HG03439 (cell line): Measurements from ENCODE around the gene RFTN1.
A peak's percentile ranks its signal among the peaks of the same experiment; 100 is the strongest.

Experiments
- ATAC-seq: cut with Tn5 transposase; IDR thresholded peaks from one replicate; pipeline ENCODE4 v1.9.1; 2021; ENCODE audit warnings: mild to moderate bottlenecking, moderate library complexity; ENCODE audit not compliant: unreplicated experiment

RFTN1 gene

GRCh38 chr3:16471897-16472296, 41.6 kb downstream of the RFTN1 start:
- ATAC-seq: no peak

- no peak for ATAC-seq
Observed at GRCh38 chr3:16470590-16470989, 42.9 kb downstream of the RFTN1 start.

- no peak for ATAC-seq
Observed at GRCh38 chr3:16468336-16469098, 45.0 kb downstream of the RFTN1 start.

- no peak for ATAC-seq
Observed at GRCh38 chr3:16468002-16468335, 45.5 kb downstream of the RFTN1 start.

- peak; percentile 73 for ATAC-seq
Observed at GRCh38 chr3:16467393-16467792, 46.1 kb downstream of the RFTN1 start.

- no peak for ATAC-seq
Observed at GRCh38 chr3:16466822-16467221, 46.7 kb downstream of the RFTN1 start.

- ATAC-seq: no peak
Observed at GRCh38 chr3:16464511-16465148, 48.9 kb downstream of the RFTN1 start.

GRCh38 chr3:16463914-16464313, 49.6 kb downstream of the RFTN1 start:
- no peak for ATAC-seq

GRCh38 chr3:16463119-16463518, 50.4 kb downstream of the RFTN1 start:
- ATAC-seq: no peak

- no peak for ATAC-seq
Observed at GRCh38 chr3:16462679-16463078, 50.8 kb downstream of the RFTN1 start.

GRCh38 chr3:16461463-16462245, 51.8 kb downstream of the RFTN1 start:
- ATAC-seq: no peak

- no peak for ATAC-seq
Observed at GRCh38 chr3:16460886-16461285, 52.6 kb downstream of the RFTN1 start.

GRCh38 chr3:16460273-16460672, 53.2 kb downstream of the RFTN1 start:
- ATAC-seq: no peak

- ATAC-seq: no peak
Observed at GRCh38 chr3:16456784-16457415, 56.6 kb downstream of the RFTN1 start.

GRCh38 chr3:16455966-16456365, 57.5 kb downstream of the RFTN1 start:
- no peak for ATAC-seq

GRCh38 chr3:16455001-16455400, 58.5 kb downstream of the RFTN1 start:
- no peak for ATAC-seq

GRCh38 chr3:16452261-16452660, 61.2 kb downstream of the RFTN1 start:
- ATAC-seq: no peak

GRCh38 chr3:16449369-16449768, 64.1 kb downstream of the RFTN1 start:
- ATAC-seq: no peak

- ATAC-seq: no peak
Observed at GRCh38 chr3:16448639-16449070, 64.8 kb downstream of the RFTN1 start.

- no peak for ATAC-seq
Observed at GRCh38 chr3:16447135-16447534, 66.4 kb downstream of the RFTN1 start.

GRCh38 chr3:16444344-16444743, 69.2 kb downstream of the RFTN1 start:
- ATAC-seq: no peak
